Adrenal gland (tissue), 12 donors: ENCODE data around the gene ELL. TPM values are rescaled to one million over a fixed set of nuclear protein-coding genes. Genes with fewer than 3 reads are reported as not detected.

ENCODE experiments used
- DNase-seq, 7 donors: peaks; one replicate each; pipeline ENCODE4 v3.0.0-alpha.2; 2019 to 2020
- H3K27ac ChIP-seq, 5 donors: fragments of 200-600 bp; sonication (generic) in 4 of 5; 1 replicate in 3 of 5; 2 replicates in 2 of 5; pipeline versions ENCODE4 v1.5.1 to v1.8.0; 2016 to 2020; ENCODE audit warnings: mild to moderate bottlenecking in 1 of 5
- H3K27me3 ChIP-seq: fragments of 200-600 bp; 2 replicates; pipeline ENCODE4 v1.8.0; 2021
- H3K36me3 ChIP-seq, 2 donors: fragments of 200-600 bp; replicated peaks in 1 of 2; 1 replicate in 1 of 2; 2 replicates in 1 of 2; pipeline versions ENCODE4 v1.5.1 to v1.8.0; 2018 to 2022
- H3K4me1 ChIP-seq, 2 donors: fragments of 200-600 bp; replicated peaks in 1 of 2; 1 replicate in 1 of 2; 2 replicates in 1 of 2; pipeline versions ENCODE4 v1.5.1 to v1.8.0; 2018 to 2021
- H3K4me3 ChIP-seq, 4 donors: fragments of 200-600 bp; sonication (generic) in 3 of 4; one replicate each; pipeline ENCODE4 v1.5.1; 2016 to 2018
- H3K9me3 ChIP-seq, 3 donors: fragments of 200-600 bp; sonication (generic) in 1 of 3; replicated peaks in 1 of 3; 1 replicate in 2 of 3; 2 replicates in 1 of 3; pipeline versions ENCODE4 v1.5.1 to v1.8.0; 2016 to 2021
- CTCF ChIP-seq, 6 experiments: fragments of 450-650 bp in 4 of 6; fragments of 200-600 bp in 2 of 6; sonication (generic) in 1 of 6; IDR thresholded peaks; 1 replicate in 5 of 6; 2 replicates in 1 of 6; pipeline versions ENCODE4 v1.5.1 to v1.8.0; 2016 to 2021; ENCODE audit warnings: antibody characterized with exemption in 6 of 6, mild to moderate bottlenecking in 2 of 6, moderate library complexity in 1 of 6
- POLR2A ChIP-seq, 2 donors: fragments of 450-650 bp; IDR thresholded peaks; one replicate each; pipeline ENCODE4 v1.6.1; 2017; ENCODE audit warnings: antibody characterized with exemption in 2 of 2, mild to moderate bottlenecking in 2 of 2, moderate library complexity in 1 of 2
- WGBS, 4 donors: extraction: QIAGEN DNeasy Blood & Tissue Kit in 2 of 4; methylation state at CpG; one replicate each; pipeline versions ENCODE4 v1.1.5 to v1.1.7; 2013 to 2017; 5-methylcytosine and 5-hydroxymethylcytosine counted together
- intact Hi-C, 2 donors: fragments of 100-400 bp; cut with DNase I; formaldehyde crosslinking; loops; one replicate each; pipeline versions ENCODE4 v1.14.1 to v1.15.0; 2022 to 2023
- polyA plus RNA-seq, 3 donors: library from polyadenylated mRNA; stranded (reverse); fragments of 200-250 nt in 2 of 3; fragments of 350-450 nt in 1 of 3; fragmentation: Illumina TruSeq in 1 of 3; extraction: RNeasy Lipid Tissue Mini Kit (QIAGEN cat#74804) in 1 of 3; gene quantifications; one replicate each; pipeline ENCODE4 v1.2.3, GENCODE V29; 2013 to 2014
- total RNA-seq, 9 donors: library from RNA; depleted of rRNA in 4 of 9; stranded (reverse); fragments of >200 nt in 4 of 9; fragments of 120-200 nt in 1 of 9; fragmentation: NEBNext Ultra II Directional in 1 of 9; extraction: Animal tissue kit (Norgen Biotek cat#: 25700) in 1 of 9; gene quantifications; one replicate each; pipeline versions ENCODE4 v1.1.0 to v1.2.4, GENCODE V29; 2013 to 2023
- donor health status: healthy with polysubstance abuse.
- donor health status: Bipolar disorder and iron deficiency.
- donor health status: DM: yes; HTN: yes; CAD: no.
- donor health status: DM: no; HTN: no; CAD: no.
- donor health status: DM: no; HTN: no; CAD: no.
- donor health status: DM: yes; HTN: yes; CAD: no.

The ELL gene
- total and polyA plus RNA-seq, 12 donors: 1.8 to 28.3 (median 13.8) TPM

GRCh38 chr19:18396471-18397241 is 125.2 kb downstream of the ELL start:
- intact Hi-C loops: no loop called here
- Histone ChIP-seq H3K4me1 (peaks cover 9 to 24% of the 10 kb centered on the region in 2 donors), H3K36me3 (no peaks in the 10 kb centered on the region), H3K4me3 (peak overlapping the region in 1 of 4 donors; percentile 36), H3K27me3 (no peaks in the 10 kb centered on the region), H3K27ac (peak overlapping the region; percentile 2 to 89 (median 59)), H3K9me3 (no peaks in the 10 kb centered on the region)
- DNase-seq: peak; percentile 55 to 83 (median 81)
- TF ChIP-seq POLR2A (IDR thresholded peaks at IDR 0.05) (peak in 1 of 2 donors; percentile 59), CTCF (IDR thresholded peaks at IDR 0.05) (no peak)
- WGBS, 4 donors: 21 to 50% (median 30%) methylated on average over 2 to 37 of the region's 37 CpGs

GRCh38 chr19:18393836-18394235 is 128.0 kb downstream of the ELL start:
- H3K9me3 ChIP-seq: no peaks in the 10 kb centered on the region
- WGBS, 4 donors: 65 to 82% (median 80%) methylated on average over 7 of the region's 7 CpGs
- H3K4me3 ChIP-seq: no peak overlapping the region
- intact Hi-C loops: no loop called here
- no peak for TF ChIP-seq CTCF (IDR thresholded peaks at IDR 0.05)
- no peak for TF ChIP-seq POLR2A (IDR thresholded peaks at IDR 0.05)
- H3K36me3 ChIP-seq: no peaks in the 10 kb centered on the region
- peak in 1 of 7 donors; percentile 49 for DNase-seq
- peak overlapping the region in 1 of 5 donors; percentile 57 for H3K27ac ChIP-seq
- H3K27me3 ChIP-seq: no peaks in the 10 kb centered on the region
- H3K4me1 ChIP-seq: peaks cover 9 to 17% of the 10 kb centered on the region in 2 donors

- TF ChIP-seq CTCF (IDR thresholded peaks at IDR 0.05): no peak
- TF ChIP-seq POLR2A (IDR thresholded peaks at IDR 0.05): no peak
- H3K27me3 ChIP-seq: no peaks in the 10 kb centered on the region
- H3K36me3 ChIP-seq: no peaks in the 10 kb centered on the region
- H3K9me3 ChIP-seq: no peaks in the 10 kb centered on the region
- WGBS, 4 donors: 69 to 81% (median 75%) methylated on average over 5 of the region's 5 CpGs
- intact Hi-C loops: no loop called here
- no peak for DNase-seq
- peaks cover 9 to 23% of the 10 kb centered on the region in 2 donors for H3K4me1 ChIP-seq
- H3K27ac ChIP-seq: peak overlapping the region in 2 of 5 donors; percentile 47 to 66
- no peak overlapping the region for H3K4me3 ChIP-seq
Observed at GRCh38 chr19:18392926-18393325, 128.9 kb downstream of the ELL start.

Other genes starting within 250 kb of the ELL start
- gene IQCN, start 247.6 kb downstream of the ELL start, total RNA-seq: 1 to 10 TPM in 8 of 9 donors, under 1 TPM in 1; 0.30 to 5.4 (median 2.7) TPM
- gene IQCN, start 247.6 kb downstream of the ELL start, polyA plus RNA-seq: 10 to 100 TPM in 1 of 3 donors, 1 to 10 TPM in 1, under 1 TPM in 1; 0.59 to 45.2 (median 6.0) TPM
- gene JUND, start 240.4 kb downstream of the ELL start, total RNA-seq: 100 to 1,000 TPM in 8 of 9 donors, 10 to 100 TPM in 1; 61.9 to 533 (median 350) TPM
- 100 to 1,000 TPM in 2 of 3 donors, 10 to 100 TPM in 1; 35.9 to 226 (median 104) TPM for gene JUND, start 240.4 kb downstream of the ELL start, polyA plus RNA-seq
- gene LSM4, start 199.0 kb downstream of the ELL start, total RNA-seq: 100 to 1,000 TPM; 107 to 290 (median 169) TPM
- 100 to 1,000 TPM; 105 to 195 (median 120) TPM for gene LSM4, start 199.0 kb downstream of the ELL start, polyA plus RNA-seq
- 10 to 100 TPM; 19.0 to 89.2 (median 58.5) TPM for gene PGPEP1, start 181.5 kb downstream of the ELL start, total RNA-seq
- gene PGPEP1, start 181.5 kb downstream of the ELL start, polyA plus RNA-seq: 10 to 100 TPM; 20.3 to 46.1 (median 21.1) TPM
- gene GDF15, start 135.9 kb downstream of the ELL start, total RNA-seq: 10 to 100 TPM in 4 of 9 donors, 1 to 10 TPM in 4, under 1 TPM in 1; 0.90 to 29.2 (median 6.2) TPM
- gene GDF15, start 135.9 kb downstream of the ELL start, polyA plus RNA-seq: 1 to 10 TPM in 2 of 3 donors, under 1 TPM in 1; 0.33 to 5.3 (median 2.6) TPM
- 10 to 100 TPM in 7 of 9 donors, 1 to 10 TPM in 2; 1.5 to 38.2 (median 21.6) TPM for gene LRRC25, start 124.4 kb downstream of the ELL start, total RNA-seq
- 10 to 100 TPM in 1 of 3 donors, 1 to 10 TPM in 2; 5.1 to 18.4 (median 8.5) TPM for gene LRRC25, start 124.4 kb downstream of the ELL start, polyA plus RNA-seq
- gene SSBP4, start 102.7 kb downstream of the ELL start, total RNA-seq: 100 to 1,000 TPM in 1 of 9 donors, 10 to 100 TPM in 8; 38.9 to 119 (median 69.9) TPM
- gene SSBP4, start 102.7 kb downstream of the ELL start, polyA plus RNA-seq: 100 to 1,000 TPM in 2 of 3 donors, 1 to 10 TPM in 1; 9.1 to 160 (median 136) TPM
- gene ISYNA1, start 83.9 kb downstream of the ELL start, total RNA-seq: 100 to 1,000 TPM in 3 of 9 donors, 10 to 100 TPM in 6; 32.3 to 211 (median 66.0) TPM
- 100 to 1,000 TPM in 2 of 3 donors, 1 to 10 TPM in 1; 3.2 to 313 (median 125) TPM for gene ISYNA1, start 83.9 kb downstream of the ELL start, polyA plus RNA-seq
- 100 to 1,000 TPM; 128 to 463 (median 261) TPM for gene FKBP8, start 21.5 kb upstream of the ELL start, total RNA-seq
- gene FKBP8, start 21.5 kb upstream of the ELL start, polyA plus RNA-seq: 100 to 1,000 TPM in 2 of 3 donors, 10 to 100 TPM in 1; 26.3 to 816 (median 417) TPM
- gene KXD1, start 35.8 kb upstream of the ELL start, total RNA-seq: 100 to 1,000 TPM in 3 of 9 donors, 10 to 100 TPM in 6; 57.7 to 165 (median 83.3) TPM
- gene KXD1, start 35.8 kb upstream of the ELL start, polyA plus RNA-seq: 100 to 1,000 TPM in 1 of 3 donors, 10 to 100 TPM in 2; 74.2 to 120 (median 79.4) TPM
- gene UBA52, start 49.8 kb upstream of the ELL start, total RNA-seq: 1,000 to 10,000 TPM in 6 of 9 donors, 100 to 1,000 TPM in 3; 781 to 1,331 (median 1,025) TPM
- gene UBA52, start 49.8 kb upstream of the ELL start, polyA plus RNA-seq: 1,000 to 10,000 TPM in 2 of 3 donors, 100 to 1,000 TPM in 1; 950 to 1,900 (median 1,669) TPM
- 100 to 1,000 TPM in 3 of 9 donors, 10 to 100 TPM in 6; 56.1 to 268 (median 89.4) TPM for gene REX1BD, start 66.7 kb upstream of the ELL start, total RNA-seq
- gene REX1BD, start 66.7 kb upstream of the ELL start, polyA plus RNA-seq: 100 to 1,000 TPM in 2 of 3 donors, 1 to 10 TPM in 1; 8.8 to 156 (median 148) TPM
- gene CRLF1, start 84.7 kb upstream of the ELL start, total RNA-seq: 100 to 1,000 TPM in 1 of 9 donors, 10 to 100 TPM in 5, 1 to 10 TPM in 2, under 1 TPM in 1; 0.44 to 111 (median 15.0) TPM
- gene CRLF1, start 84.7 kb upstream of the ELL start, polyA plus RNA-seq: 10 to 100 TPM in 2 of 3 donors, 1 to 10 TPM in 1; 5.7 to 80.0 (median 51.2) TPM
- 10 to 100 TPM in 2 of 9 donors, 1 to 10 TPM in 6, under 1 TPM in 1; 0.89 to 13.9 (median 5.2) TPM for gene TMEM59L, start 90.8 kb upstream of the ELL start, total RNA-seq
- 10 to 100 TPM in 1 of 3 donors, 1 to 10 TPM in 2; 1.9 to 14.5 (median 5.5) TPM for gene TMEM59L, start 90.8 kb upstream of the ELL start, polyA plus RNA-seq
- 10 to 100 TPM in 3 of 9 donors, 1 to 10 TPM in 6; 1.4 to 15.2 (median 9.0) TPM for gene KLHL26, start 115.0 kb upstream of the ELL start, total RNA-seq
- gene KLHL26, start 115.0 kb upstream of the ELL start, polyA plus RNA-seq: 1 to 10 TPM; 1.7 to 5.1 (median 3.7) TPM
- gene CRTC1, start 161.6 kb upstream of the ELL start, total RNA-seq: 10 to 100 TPM in 6 of 9 donors, 1 to 10 TPM in 3; 3.1 to 22.5 (median 10.2) TPM
- 10 to 100 TPM in 2 of 3 donors, 1 to 10 TPM in 1; 4.6 to 38.1 (median 18.1) TPM for gene CRTC1, start 161.6 kb upstream of the ELL start, polyA plus RNA-seq